ENCODE data around the gene SPRYD7.
"Not testable (repeated sequence)": the region's sequence is repeated elsewhere in the genome, so short reads cannot be mapped to it uniquely, and the experiment has no call there.

SPRYD7 gene

DNA sequence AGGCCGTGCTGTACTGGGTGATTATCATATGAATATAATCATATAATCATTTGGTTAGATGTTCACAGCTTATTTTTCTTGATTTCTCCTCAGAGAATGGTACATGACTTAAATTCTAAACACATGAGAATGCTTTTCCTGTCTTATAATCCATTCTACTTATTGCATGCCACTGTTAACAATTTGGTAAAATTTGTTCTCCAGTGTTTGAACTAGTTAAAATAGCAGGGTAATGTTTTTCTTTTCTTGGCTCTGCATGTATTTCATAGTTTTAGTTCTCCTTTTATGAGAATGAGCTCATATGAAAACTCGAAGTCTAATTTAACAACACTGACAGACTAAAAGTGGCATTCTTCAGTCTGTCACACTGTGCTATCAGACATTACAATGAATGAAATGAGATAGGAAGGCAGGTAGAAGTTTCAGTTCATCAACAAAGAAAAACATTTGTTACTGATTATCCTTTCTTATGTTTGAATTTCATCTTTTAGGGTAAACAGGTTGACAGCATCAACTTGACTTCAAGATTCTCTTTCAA, 10.2 kb downstream of the SPRYD7 start:
- Histone ChIP-seq H3K27me3 (ENCODE audit: control insufficient read depth, insufficient read depth, low read length) (no peaks in the 10 kb centered on the region), H3K4me3 (ENCODE audit: low read length) (no peak overlapping the region), H3K36me3 (ENCODE audit: control insufficient read depth, insufficient read depth, low read length) (no peaks in the 10 kb centered on the region), H3K9me3 (ENCODE audit: control insufficient read depth, low read length) (no peaks in the 10 kb centered on the region), H3K9ac (ENCODE audit: low read length) (no peak overlapping the region), H3K4me1 (ENCODE audit: control insufficient read depth, insufficient read depth, low read length) (no peaks in the 10 kb centered on the region)

DNA sequence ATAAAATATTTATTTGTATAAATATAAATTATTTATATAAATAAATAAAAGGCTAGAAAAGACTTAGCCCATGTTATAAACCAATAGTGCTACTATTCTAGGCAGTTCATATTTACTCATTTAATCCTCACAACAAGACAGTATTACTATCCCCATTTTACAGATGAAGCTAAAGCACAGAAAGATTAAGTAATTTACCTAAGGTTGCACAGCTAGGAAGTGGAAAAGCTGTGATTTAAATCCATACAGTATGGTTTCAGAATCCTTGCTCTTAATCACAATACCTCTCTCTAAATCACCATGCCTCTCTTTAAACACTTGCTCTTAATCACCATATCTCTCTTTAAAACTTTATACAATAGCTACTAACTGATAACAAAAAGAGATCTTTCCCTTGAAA, 13.8 kb downstream of the SPRYD7 start:
- Histone ChIP-seq H3K9me3 (ENCODE audit: control insufficient read depth, low read length) (no peaks in the 10 kb centered on the region), H3K36me3 (ENCODE audit: control insufficient read depth, insufficient read depth, low read length) (no peaks in the 10 kb centered on the region), H3K9ac (ENCODE audit: low read length) (no peak overlapping the region)

DNA sequence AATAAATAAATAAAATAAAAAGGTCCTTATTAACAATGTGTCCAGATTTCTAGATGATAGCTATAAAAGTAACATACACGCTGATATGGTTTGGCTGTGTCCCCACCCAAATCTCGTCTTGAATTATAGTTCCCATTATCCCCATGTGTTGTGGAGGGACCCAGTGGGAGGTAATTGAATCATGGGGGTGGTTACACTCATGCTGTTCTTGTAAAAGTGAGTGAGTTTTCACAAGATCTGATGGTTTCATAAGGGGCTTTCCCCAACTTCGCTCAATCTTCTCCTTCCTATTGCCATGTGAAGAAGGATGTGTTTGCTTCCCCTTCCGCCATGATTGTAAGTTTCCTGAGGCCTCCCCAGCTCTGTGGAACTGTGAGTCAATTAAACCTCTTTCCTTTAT, 15.2 kb downstream of the SPRYD7 start:
- H3K4me1 ChIP-seq (ENCODE audit: control insufficient read depth, insufficient read depth, low read length); H3K27me3 ChIP-seq (ENCODE audit: control insufficient read depth, insufficient read depth, low read length); H3K9me3 ChIP-seq (ENCODE audit: control insufficient read depth, low read length); H3K4me3 ChIP-seq (ENCODE audit: low read length); H3K36me3 ChIP-seq (ENCODE audit: control insufficient read depth, insufficient read depth, low read length); H3K9ac ChIP-seq (ENCODE audit: low read length): not testable (repeated sequence)

More for the DNA sequence above, 13.8 kb downstream of the SPRYD7 start:
- no peaks in the 10 kb centered on the region for H3K4me1 ChIP-seq (ENCODE audit: control insufficient read depth, insufficient read depth, low read length)
- no peaks in the 10 kb centered on the region for H3K27me3 ChIP-seq (ENCODE audit: control insufficient read depth, insufficient read depth, low read length)
- H3K4me3 ChIP-seq (ENCODE audit: low read length): no peak overlapping the region

DNA sequence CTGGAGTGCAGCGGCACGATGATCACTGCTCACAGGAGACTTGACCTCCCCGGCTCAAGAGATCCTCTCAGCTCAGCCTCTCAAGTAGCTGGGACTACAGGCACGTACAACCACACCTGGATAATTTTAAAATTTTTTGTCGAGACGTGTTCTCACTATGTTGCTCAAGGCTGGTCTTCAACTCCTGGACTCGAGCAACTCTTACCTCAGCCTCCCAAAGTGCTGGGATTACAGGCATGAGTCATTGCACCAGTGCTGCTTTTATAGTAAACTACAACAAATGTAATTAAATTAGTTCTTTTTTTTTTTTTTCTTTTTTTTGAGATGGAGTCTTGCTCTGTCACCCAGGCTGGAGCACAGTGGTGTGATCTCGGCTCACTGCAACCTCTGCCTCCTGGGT, 18.0 kb downstream of the SPRYD7 start:
- H3K9ac ChIP-seq (ENCODE audit: low read length); H3K4me3 ChIP-seq (ENCODE audit: low read length); H3K27me3 ChIP-seq (ENCODE audit: control insufficient read depth, insufficient read depth, low read length); H3K36me3 ChIP-seq (ENCODE audit: control insufficient read depth, insufficient read depth, low read length); H3K9me3 ChIP-seq (ENCODE audit: control insufficient read depth, low read length); H3K4me1 ChIP-seq (ENCODE audit: control insufficient read depth, insufficient read depth, low read length): not testable (repeated sequence)

DNA sequence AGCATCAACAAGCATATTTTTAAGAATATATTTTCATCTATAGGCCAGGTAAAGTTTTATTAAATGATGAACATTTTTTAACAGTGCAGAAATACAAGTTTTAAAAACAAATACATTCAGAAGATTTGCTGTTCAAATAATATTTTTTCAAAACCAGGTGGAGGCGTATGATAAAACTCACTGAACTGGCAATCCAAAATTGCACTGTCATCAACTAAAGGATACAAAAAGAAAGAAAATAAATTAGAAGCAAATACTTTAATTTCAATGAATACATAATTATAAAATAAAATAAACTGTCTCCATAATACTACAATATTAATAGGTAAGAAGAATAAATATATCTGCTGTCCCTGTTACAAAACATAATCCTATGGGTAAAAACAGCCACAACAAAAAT, 21.2 kb downstream of the SPRYD7 start:
- no peaks in the 10 kb centered on the region for H3K4me1 ChIP-seq (ENCODE audit: control insufficient read depth, insufficient read depth, low read length)
- H3K4me3 ChIP-seq (ENCODE audit: low read length): no peak overlapping the region
- H3K36me3 ChIP-seq (ENCODE audit: control insufficient read depth, insufficient read depth, low read length): no peaks in the 10 kb centered on the region
- H3K9ac ChIP-seq (ENCODE audit: low read length): no peak overlapping the region
- H3K9me3 ChIP-seq (ENCODE audit: control insufficient read depth, low read length): no peaks in the 10 kb centered on the region
- H3K27me3 ChIP-seq (ENCODE audit: control insufficient read depth, insufficient read depth, low read length): no peaks in the 10 kb centered on the region

DNA sequence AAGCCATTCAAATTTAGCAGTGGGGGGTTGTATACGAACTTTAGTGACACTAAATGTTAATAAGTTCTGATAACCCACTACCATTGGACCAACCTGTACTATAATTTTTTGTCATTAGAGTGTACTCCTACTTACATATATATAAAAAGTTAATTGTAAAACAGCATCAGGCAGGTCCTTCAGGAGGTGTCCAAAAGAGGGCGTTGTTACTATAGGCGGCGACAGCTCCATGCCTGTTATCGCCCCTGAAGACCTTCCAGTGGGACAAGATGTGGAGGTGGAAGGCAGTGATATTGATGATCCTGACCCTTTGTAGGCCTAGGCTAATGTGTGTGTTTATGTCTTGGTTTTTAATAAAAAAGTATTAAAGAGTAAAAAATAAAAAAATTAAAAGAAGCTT, 27.5 kb downstream of the SPRYD7 start:
- no peaks in the 10 kb centered on the region for H3K27me3 ChIP-seq (ENCODE audit: control insufficient read depth, insufficient read depth, low read length)
- no peaks in the 10 kb centered on the region for H3K4me1 ChIP-seq (ENCODE audit: control insufficient read depth, insufficient read depth, low read length)
- H3K9me3 ChIP-seq (ENCODE audit: control insufficient read depth, low read length): no peaks in the 10 kb centered on the region
- H3K4me3 ChIP-seq (ENCODE audit: low read length): no peak overlapping the region
- H3K9ac ChIP-seq (ENCODE audit: low read length): no peak overlapping the region
- no peaks in the 10 kb centered on the region for H3K36me3 ChIP-seq (ENCODE audit: control insufficient read depth, insufficient read depth, low read length)

DNA sequence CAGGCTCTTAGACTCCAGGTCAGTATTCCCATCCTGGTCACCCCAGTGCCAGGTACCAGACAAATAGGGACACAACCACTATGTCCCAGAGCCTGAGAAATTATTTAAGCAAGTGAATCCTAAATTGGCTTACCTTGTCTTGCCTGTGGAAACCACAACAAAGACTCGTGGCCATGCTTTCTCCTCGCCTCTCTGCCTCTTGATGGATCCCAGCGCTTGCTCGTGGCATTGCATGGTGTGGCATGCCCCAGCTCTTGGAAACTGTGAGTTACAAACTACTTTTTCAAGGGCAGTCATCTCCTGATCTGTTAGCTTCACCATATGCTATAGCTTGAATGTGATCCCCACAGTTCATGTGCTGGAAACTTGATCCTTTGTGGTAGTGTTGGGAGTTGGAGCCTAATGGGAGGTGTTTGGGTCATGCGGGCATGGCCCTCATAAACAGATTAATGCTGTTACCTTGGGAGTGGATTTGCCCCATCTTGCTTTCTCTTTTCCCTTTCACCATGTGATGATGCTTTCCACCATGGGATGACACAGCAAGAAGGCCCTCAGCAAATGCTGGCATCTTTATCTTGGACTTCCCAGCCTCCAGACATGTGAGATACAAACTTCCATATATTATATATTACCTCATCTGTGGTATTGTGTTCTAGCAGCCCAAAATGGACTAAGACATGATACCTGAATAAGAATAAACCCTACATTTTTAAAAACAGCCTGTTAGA, 31.2 kb downstream of the SPRYD7 start:
- Histone ChIP-seq H3K9ac (ENCODE audit: low read length) (no peak overlapping the region), H3K4me1 (ENCODE audit: control insufficient read depth, insufficient read depth, low read length) (no peaks in the 10 kb centered on the region), H3K27me3 (ENCODE audit: control insufficient read depth, insufficient read depth, low read length) (no peaks in the 10 kb centered on the region), H3K36me3 (ENCODE audit: control insufficient read depth, insufficient read depth, low read length) (no peaks in the 10 kb centered on the region), H3K4me3 (ENCODE audit: low read length) (no peak overlapping the region), H3K9me3 (ENCODE audit: control insufficient read depth, low read length) (no peaks in the 10 kb centered on the region)

DNA sequence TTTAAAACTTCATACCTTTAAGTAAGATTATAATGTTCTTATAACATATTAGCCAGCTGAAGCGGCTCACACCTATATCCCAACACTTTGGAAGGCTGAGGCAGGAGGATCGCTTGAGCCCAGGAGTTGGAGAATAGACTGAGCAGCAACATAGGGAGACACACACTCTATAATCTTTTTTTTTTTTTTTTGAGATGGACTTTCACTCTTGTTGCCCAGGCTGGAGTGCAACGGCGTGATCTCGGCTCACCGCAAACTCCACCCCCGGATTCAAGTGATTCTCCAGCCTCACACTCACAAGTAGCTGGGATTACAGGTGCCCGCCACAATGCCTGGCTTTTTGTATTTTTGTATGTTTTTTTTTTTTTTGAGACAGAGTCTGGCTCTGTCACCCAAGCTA, 37.3 kb downstream of the SPRYD7 start:
- no peaks in the 10 kb centered on the region for H3K9me3 ChIP-seq (ENCODE audit: control insufficient read depth, low read length)
- no peaks in the 10 kb centered on the region for H3K4me1 ChIP-seq (ENCODE audit: control insufficient read depth, insufficient read depth, low read length)
- H3K4me3 ChIP-seq (ENCODE audit: low read length): no peak overlapping the region
- H3K36me3 ChIP-seq (ENCODE audit: control insufficient read depth, insufficient read depth, low read length): no peaks in the 10 kb centered on the region
- no peaks in the 10 kb centered on the region for H3K27me3 ChIP-seq (ENCODE audit: control insufficient read depth, insufficient read depth, low read length)
- H3K9ac ChIP-seq (ENCODE audit: low read length): no peak overlapping the region

DNA sequence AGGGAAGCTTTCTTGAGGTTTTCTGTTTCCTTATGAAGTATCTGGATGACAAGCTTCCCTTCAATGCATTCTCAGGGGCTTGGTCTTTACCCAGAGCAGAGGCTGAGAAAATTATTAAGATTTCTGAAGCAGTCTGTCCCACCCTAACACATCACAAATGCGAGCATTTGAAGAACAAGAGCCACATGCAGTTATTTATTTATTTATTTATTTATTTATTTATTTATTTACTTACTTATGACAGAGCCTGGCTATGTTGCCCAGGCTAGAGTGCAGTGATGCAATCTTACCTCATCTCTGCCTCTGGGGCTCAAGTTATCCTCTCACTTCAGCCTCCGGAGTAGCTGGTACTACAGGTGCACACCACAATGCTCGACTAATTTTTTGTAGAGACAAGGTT, 38.4 kb downstream of the SPRYD7 start:
- Histone ChIP-seq H3K9me3 (ENCODE audit: control insufficient read depth, low read length) (no peaks in the 10 kb centered on the region), H3K27me3 (ENCODE audit: control insufficient read depth, insufficient read depth, low read length) (no peaks in the 10 kb centered on the region), H3K4me3 (ENCODE audit: low read length) (no peak overlapping the region), H3K9ac (ENCODE audit: low read length) (no peak overlapping the region), H3K4me1 (ENCODE audit: control insufficient read depth, insufficient read depth, low read length) (no peaks in the 10 kb centered on the region), H3K36me3 (ENCODE audit: control insufficient read depth, insufficient read depth, low read length) (no peaks in the 10 kb centered on the region)

DNA sequence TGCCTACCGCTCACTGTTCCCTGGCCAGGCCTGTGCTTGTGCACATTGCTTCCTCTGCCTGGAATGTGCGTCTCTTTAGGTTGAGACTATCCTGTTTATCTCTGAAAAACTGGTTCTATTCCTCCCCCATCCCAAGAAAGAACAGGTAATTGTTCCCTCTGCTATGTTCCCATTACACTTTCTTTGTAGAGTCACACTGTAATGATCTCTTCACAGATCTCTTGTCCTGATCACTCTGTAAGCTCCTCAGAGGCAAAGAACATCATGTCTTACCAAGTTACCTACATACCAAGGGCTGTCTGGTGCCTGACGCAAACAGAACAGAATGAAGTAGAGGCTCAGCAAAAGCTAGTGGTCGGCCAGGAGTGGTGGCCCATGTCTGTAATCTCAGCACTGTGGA, 40.3 kb downstream of the SPRYD7 start:
- no peaks in the 10 kb centered on the region for H3K27me3 ChIP-seq (ENCODE audit: control insufficient read depth, insufficient read depth, low read length)
- no peaks in the 10 kb centered on the region for H3K9me3 ChIP-seq (ENCODE audit: control insufficient read depth, low read length)
- no peak overlapping the region for H3K4me3 ChIP-seq (ENCODE audit: low read length)
- no peak overlapping the region for H3K9ac ChIP-seq (ENCODE audit: low read length)
- no peaks in the 10 kb centered on the region for H3K4me1 ChIP-seq (ENCODE audit: control insufficient read depth, insufficient read depth, low read length)
- no peaks in the 10 kb centered on the region for H3K36me3 ChIP-seq (ENCODE audit: control insufficient read depth, insufficient read depth, low read length)

DNA sequence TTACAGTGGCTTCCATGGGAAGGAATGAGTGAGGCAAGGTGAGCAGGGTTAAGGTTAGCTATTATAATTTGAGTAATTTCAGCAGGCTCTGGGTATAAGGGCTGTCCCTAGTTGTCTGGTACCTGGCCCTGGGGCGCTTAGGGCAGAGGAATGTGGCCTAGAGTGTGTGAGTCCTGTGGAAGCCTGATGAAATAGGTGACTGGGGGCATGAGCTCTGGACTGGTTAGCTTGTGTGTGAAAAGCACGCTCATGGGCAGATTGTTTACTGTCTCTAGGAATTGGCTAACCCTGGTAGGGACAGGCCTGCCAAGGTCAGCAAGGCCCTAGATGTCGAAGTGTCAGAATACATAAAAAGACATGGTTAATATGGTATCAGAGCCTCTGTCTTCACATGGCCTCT, 42.5 kb downstream of the SPRYD7 start:
- Histone ChIP-seq H3K36me3 (ENCODE audit: control insufficient read depth, insufficient read depth, low read length) (no peaks in the 10 kb centered on the region), H3K9ac (ENCODE audit: low read length) (no peak overlapping the region), H3K4me1 (ENCODE audit: control insufficient read depth, insufficient read depth, low read length) (no peaks in the 10 kb centered on the region), H3K9me3 (ENCODE audit: control insufficient read depth, low read length) (no peaks in the 10 kb centered on the region), H3K27me3 (ENCODE audit: control insufficient read depth, insufficient read depth, low read length) (no peaks in the 10 kb centered on the region), H3K4me3 (ENCODE audit: low read length) (no peak overlapping the region)

DNA sequence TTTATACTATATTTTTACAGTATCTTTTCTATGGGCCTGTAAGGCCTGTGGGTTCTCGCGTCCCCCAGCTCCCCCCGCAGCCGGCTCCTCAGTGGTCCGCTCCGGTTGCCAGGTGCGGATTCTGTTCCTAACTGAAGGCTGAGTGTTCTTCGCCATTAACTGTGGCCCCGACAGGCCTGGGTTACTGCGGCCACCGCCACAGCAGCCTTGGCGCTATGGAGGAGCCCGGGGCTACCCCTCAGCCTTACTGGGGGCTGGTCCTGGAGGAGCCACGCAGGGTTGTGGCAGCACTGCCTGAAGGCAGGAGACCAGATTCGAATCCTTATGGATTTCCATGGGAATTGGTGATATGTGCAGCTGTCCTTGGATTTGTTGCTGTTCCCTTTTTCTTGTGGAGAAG, 45.8 kb downstream of the SPRYD7 start:
- H3K4me1 ChIP-seq (ENCODE audit: control insufficient read depth, insufficient read depth, low read length): no peaks in the 10 kb centered on the region
- H3K36me3 ChIP-seq (ENCODE audit: control insufficient read depth, insufficient read depth, low read length): no peaks in the 10 kb centered on the region

DNA sequence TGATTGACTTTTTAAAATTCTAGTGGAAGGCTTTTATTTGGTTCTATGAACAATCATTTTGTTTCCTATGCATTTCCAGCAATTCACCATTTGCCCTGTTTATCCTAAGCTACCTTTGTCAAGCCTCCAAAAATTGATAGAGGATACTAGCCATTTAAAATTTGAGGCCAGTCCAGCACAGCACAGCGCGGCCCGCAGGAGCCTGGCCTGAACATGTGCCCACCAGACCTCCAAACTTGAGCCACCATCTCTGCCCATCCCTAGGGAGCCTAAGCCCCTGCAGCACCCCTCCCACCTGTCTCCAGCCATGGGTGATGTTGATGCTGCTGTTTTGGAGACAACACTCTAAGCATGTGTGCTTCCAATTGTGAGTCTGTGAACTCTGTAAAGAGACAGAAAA, 57.5 kb downstream of the SPRYD7 start:
- H3K27me3 ChIP-seq (ENCODE audit: control insufficient read depth, insufficient read depth, low read length): no peaks in the 10 kb centered on the region
- H3K4me3 ChIP-seq (ENCODE audit: low read length): no peak overlapping the region
- H3K9me3 ChIP-seq (ENCODE audit: control insufficient read depth, low read length): no peaks in the 10 kb centered on the region
- no peak overlapping the region for H3K9ac ChIP-seq (ENCODE audit: low read length)
- H3K4me1 ChIP-seq (ENCODE audit: control insufficient read depth, insufficient read depth, low read length): no peaks in the 10 kb centered on the region
- no peaks in the 10 kb centered on the region for H3K36me3 ChIP-seq (ENCODE audit: control insufficient read depth, insufficient read depth, low read length)

More for the DNA sequence above, 45.8 kb downstream of the SPRYD7 start:
- H3K27me3 ChIP-seq (ENCODE audit: control insufficient read depth, insufficient read depth, low read length): no peaks in the 10 kb centered on the region
- H3K9ac ChIP-seq (ENCODE audit: low read length): no peak overlapping the region
- no peak overlapping the region for H3K4me3 ChIP-seq (ENCODE audit: low read length)
- no peaks in the 10 kb centered on the region for H3K9me3 ChIP-seq (ENCODE audit: control insufficient read depth, low read length)
